CD14-positive monocyte (primary cell): ENCODE measurements around the gene NR6A1. TPM values are rescaled to one million over a fixed set of nuclear protein-coding genes. Genes with fewer than 3 reads are reported as not detected.

Source experiments
- DNase-seq, 3 donors: peaks; one replicate each; pipeline ENCODE4 v3.0.0-alpha.2; 2011 to 2022
- H2AFZ ChIP-seq: 2 replicates; pipeline ENCODE4 v1.6.0; 2012; ENCODE audit warnings: mild to moderate bottlenecking, low read depth, low read length, inconsistent platforms; ENCODE audit not compliant: insufficient read depth, poor library complexity, severe bottlenecking
- H3K27ac ChIP-seq, 2 donors: 1 replicate in 1 of 2; 2 replicates in 1 of 2; pipeline ENCODE4 v1.5.1; 2012 to 2013; ENCODE audit warnings: low read length in 2 of 2, control low read depth in 1 of 2, inconsistent platforms in 1 of 2, low read depth in 1 of 2, mild to moderate bottlenecking in 1 of 2
- H3K27me3 ChIP-seq, 2 donors: one replicate each; pipeline versions ENCODE4 v1.6.0 to v1.6.1; 2011 to 2013; ENCODE audit warnings: low read length in 2 of 2; ENCODE audit not compliant: control insufficient read depth in 2 of 2, insufficient read depth in 2 of 2
- H3K36me3 ChIP-seq, 2 donors: replicated peaks in 1 of 2; 1 replicate in 1 of 2; 2 replicates in 1 of 2; pipeline versions ENCODE4 v1.5.1 to v1.6.1; 2012 to 2013; ENCODE audit warnings: low read length in 2 of 2, control low read depth in 1 of 2, inconsistent platforms in 1 of 2, mild to moderate bottlenecking in 1 of 2; ENCODE audit not compliant: insufficient read depth in 2 of 2, control insufficient read depth in 1 of 2
- H3K4me1 ChIP-seq, 2 donors: 1 replicate in 1 of 2; 2 replicates in 1 of 2; pipeline versions ENCODE4 v1.5.1 to v1.6.1; 2012 to 2013; ENCODE audit warnings: low read length in 2 of 2, control low read depth in 1 of 2, inconsistent platforms in 1 of 2, mild to moderate bottlenecking in 1 of 2, moderate library complexity in 1 of 2; ENCODE audit not compliant: insufficient read depth in 2 of 2, control insufficient read depth in 1 of 2
- H3K4me2 ChIP-seq: replicated peaks from 2 replicates; pipeline ENCODE3; 2012; ENCODE audit warnings: low read length, moderate library complexity, mild to moderate bottlenecking; ENCODE audit not compliant: poor library complexity, severe bottlenecking; ENCODE audit errors: extremely low read depth
- H3K4me3 ChIP-seq, 3 experiments: fragments of 200-600 bp in 1 of 3; sonication (generic) in 1 of 3; replicated peaks in 1 of 3; 1 replicate in 2 of 3; 2 replicates in 1 of 3; pipeline ENCODE4 v1.5.1; 2011 to 2013; ENCODE audit warnings: low read length in 3 of 3, mild to moderate bottlenecking in 3 of 3, control low read depth in 2 of 3, low read depth in 2 of 3, inconsistent platforms in 1 of 3, moderate library complexity in 1 of 3
- H3K79me2 ChIP-seq: 2 replicates; pipeline ENCODE4 v1.6.0; 2012; ENCODE audit warnings: mild to moderate bottlenecking, control low read depth, inconsistent platforms, low read length, moderate library complexity; ENCODE audit not compliant: insufficient read depth
- H3K9ac ChIP-seq: 2 replicates; pipeline ENCODE4 v1.6.0; 2017; ENCODE audit warnings: low read length, mild to moderate bottlenecking; ENCODE audit not compliant: insufficient read depth, poor library complexity, severe bottlenecking
- H3K9me3 ChIP-seq, 2 donors: replicated peaks in 1 of 2; 1 replicate in 1 of 2; 2 replicates in 1 of 2; pipeline versions ENCODE4 v1.5.1 to v1.6.1; 2012 to 2013; ENCODE audit warnings: low read length in 2 of 2, control low read depth in 1 of 2; ENCODE audit not compliant: control insufficient read depth in 1 of 2, insufficient read depth in 1 of 2
- H4K20me1 ChIP-seq: 2 replicates; pipeline ENCODE4 v1.6.0; 2012; ENCODE audit warnings: mild to moderate bottlenecking, low read length, control low read depth, moderate library complexity; ENCODE audit not compliant: insufficient read depth
- H3K27ac Mint-ChIP-seq, 7 donors: one replicate each; pipeline ENCODE4 v1.8.0; 2020; ENCODE audit warnings: mild to moderate bottlenecking in 7 of 7, mixed read lengths in 7 of 7, moderate library complexity in 6 of 7, inconsistent platforms in 2 of 7
- H3K27me3 Mint-ChIP-seq, 3 donors: one replicate each; pipeline ENCODE4 v1.8.0; 2021 to 2022; ENCODE audit warnings: low read depth in 3 of 3, mild to moderate bottlenecking in 3 of 3, mixed read lengths in 3 of 3, moderate library complexity in 3 of 3, inconsistent platforms in 1 of 3
- H3K36me3 Mint-ChIP-seq, 2 donors: one replicate each; pipeline ENCODE4 v1.8.0; 2020; ENCODE audit warnings: mixed read lengths in 2 of 2, inconsistent platforms in 1 of 2, mild to moderate bottlenecking in 1 of 2
- H3K4me1 Mint-ChIP-seq: one replicate; pipeline ENCODE4 v1.8.0; 2020; ENCODE audit warnings: mild to moderate bottlenecking, mixed read lengths
- H3K4me3 Mint-ChIP-seq, 2 donors: one replicate each; pipeline ENCODE4 v1.8.0; 2020; ENCODE audit warnings: mild to moderate bottlenecking in 2 of 2, mixed read lengths in 2 of 2, moderate library complexity in 1 of 2
- H3K9me3 Mint-ChIP-seq, 7 donors: one replicate each; pipeline ENCODE4 v1.8.0; 2020 to 2022; ENCODE audit warnings: mixed read lengths in 7 of 7, mild to moderate bottlenecking in 6 of 7, moderate library complexity in 6 of 7, inconsistent platforms in 2 of 7
- CTCF ChIP-seq: fragments of 200-600 bp; IDR thresholded peaks from one replicate; pipeline ENCODE4 v1.8.0; 2022; ENCODE audit warnings: antibody characterized with exemption, mild to moderate bottlenecking
- WGBS: methylation state at CpG from one replicate; pipeline ENCODE4 v1.1.5; 2013; ENCODE audit warnings: missing lambda C conversion rate; ENCODE audit not compliant: insufficient coverage; 5-methylcytosine and 5-hydroxymethylcytosine counted together
- intact Hi-C, 2 donors: fragments of 100-400 bp; cut with micrococcal nuclease; formaldehyde crosslinking; loops; one replicate each; pipeline versions ENCODE4 v1.15.0 to v1.15.1; 2023
- polyA plus RNA-seq, 3 donors: library from polyadenylated mRNA; depleted of rRNA in 1 of 3; unstranded in 2 of 3; stranded (reverse) in 1 of 3; fragments of 300-500 nt in 2 of 3; fragments of >200 nt in 1 of 3; fragmentation: Illumina TruSeq in 2 of 3; gene quantifications; 1 replicate in 2 of 3; 2 replicates in 1 of 3; pipeline ENCODE4 v1.2.3, GENCODE V29; 2012 to 2021

NR6A1 gene
- polyA plus RNA-seq, 3 donors, result 0.15 to 2.9 (median 0.28) TPM

GRCh38 chr9:124694414-124695279, 76.5 kb downstream of the NR6A1 start:
- no peak overlapping the region for H3K9ac ChIP-seq
- Mint-ChIP-seq H3K27ac (no peak overlapping the region), H3K4me1 (peaks cover 20% of the 10 kb centered on the region), H3K36me3 (no peaks in the 10 kb centered on the region), H3K9me3 (no peaks in the 10 kb centered on the region), H3K27me3 (no peaks in the 10 kb centered on the region), H3K4me3 (no peak overlapping the region)
- H3K4me3 ChIP-seq, result no peak overlapping the region
- H3K27ac ChIP-seq, result no peak overlapping the region
- H3K36me3 ChIP-seq, result no peaks in the 10 kb centered on the region
- intact Hi-C loops, result no loop called here
- H3K27me3 ChIP-seq, result no peaks in the 10 kb centered on the region
- no peak overlapping the region for H3K4me2 ChIP-seq
- TF ChIP-seq CTCF, result no peak
- H3K79me2 ChIP-seq, result no peaks in the 10 kb centered on the region
- no peak for DNase-seq
- 40% methylated on average over 1 of the region's 3 CpGs for WGBS
- no peaks in the 10 kb centered on the region for H3K9me3 ChIP-seq
- H4K20me1 ChIP-seq, result no peaks in the 10 kb centered on the region
- no peak overlapping the region for H2AFZ ChIP-seq
- peaks cover 4 to 7% of the 10 kb centered on the region in 2 donors for H3K4me1 ChIP-seq

- H4K20me1 ChIP-seq, result no peaks in the 10 kb centered on the region
- Mint-ChIP-seq H3K4me3 (no peak overlapping the region), H3K9me3 (no peaks in the 10 kb centered on the region), H3K27ac (no peak overlapping the region), H3K27me3 (no peaks in the 10 kb centered on the region), H3K4me1 (peaks cover 22% of the 10 kb centered on the region), H3K36me3 (no peaks in the 10 kb centered on the region)
- 95% methylated on average over 2 of the region's 3 CpGs for WGBS
- no peaks in the 10 kb centered on the region for H3K79me2 ChIP-seq
- TF ChIP-seq CTCF, result no peak
- no peaks in the 10 kb centered on the region for H3K27me3 ChIP-seq
- no peak overlapping the region for H3K4me2 ChIP-seq
- H3K27ac ChIP-seq, result no peak overlapping the region
- no peaks in the 10 kb centered on the region for H3K36me3 ChIP-seq
- no peaks in the 10 kb centered on the region for H3K9me3 ChIP-seq
- H3K4me3 ChIP-seq, result no peak overlapping the region
- H2AFZ ChIP-seq, result no peak overlapping the region
- no peak for DNase-seq
- H3K4me1 ChIP-seq, result peaks cover 4 to 10% of the 10 kb centered on the region in 2 donors
- intact Hi-C loops, result no loop called here
- no peak overlapping the region for H3K9ac ChIP-seq
Measured at GRCh38 chr9:124693403-124693802, 77.7 kb downstream of the NR6A1 start.
